GM19238 (cell line): ENCODE results near the gene PLA2G4E.

ENCODE experiments used
- DNase-seq: peaks from one replicate; pipeline ENCODE4 v3.0.0; 2011; ENCODE audit warnings: low spot score; ENCODE audit not compliant: insufficient read length

The PLA2G4E gene, protein sequence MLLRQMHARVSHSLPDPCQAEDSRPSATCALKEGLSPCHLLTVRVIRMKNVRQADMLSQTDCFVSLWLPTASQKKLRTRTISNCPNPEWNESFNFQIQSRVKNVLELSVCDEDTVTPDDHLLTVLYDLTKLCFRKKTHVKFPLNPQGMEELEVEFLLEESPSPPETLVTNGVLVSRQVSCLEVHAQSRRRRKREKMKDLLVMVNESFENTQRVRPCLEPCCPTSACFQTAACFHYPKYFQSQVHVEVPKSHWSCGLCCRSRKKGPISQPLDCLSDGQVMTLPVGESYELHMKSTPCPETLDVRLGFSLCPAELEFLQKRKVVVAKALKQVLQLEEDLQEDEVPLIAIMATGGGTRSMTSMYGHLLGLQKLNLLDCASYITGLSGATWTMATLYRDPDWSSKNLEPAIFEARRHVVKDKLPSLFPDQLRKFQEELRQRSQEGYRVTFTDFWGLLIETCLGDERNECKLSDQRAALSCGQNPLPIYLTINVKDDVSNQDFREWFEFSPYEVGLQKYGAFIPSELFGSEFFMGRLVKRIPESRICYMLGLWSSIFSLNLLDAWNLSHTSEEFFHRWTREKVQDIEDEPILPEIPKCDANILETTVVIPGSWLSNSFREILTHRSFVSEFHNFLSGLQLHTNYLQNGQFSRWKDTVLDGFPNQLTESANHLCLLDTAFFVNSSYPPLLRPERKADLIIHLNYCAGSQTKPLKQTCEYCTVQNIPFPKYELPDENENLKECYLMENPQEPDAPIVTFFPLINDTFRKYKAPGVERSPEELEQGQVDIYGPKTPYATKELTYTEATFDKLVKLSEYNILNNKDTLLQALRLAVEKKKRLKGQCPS

DNA sequence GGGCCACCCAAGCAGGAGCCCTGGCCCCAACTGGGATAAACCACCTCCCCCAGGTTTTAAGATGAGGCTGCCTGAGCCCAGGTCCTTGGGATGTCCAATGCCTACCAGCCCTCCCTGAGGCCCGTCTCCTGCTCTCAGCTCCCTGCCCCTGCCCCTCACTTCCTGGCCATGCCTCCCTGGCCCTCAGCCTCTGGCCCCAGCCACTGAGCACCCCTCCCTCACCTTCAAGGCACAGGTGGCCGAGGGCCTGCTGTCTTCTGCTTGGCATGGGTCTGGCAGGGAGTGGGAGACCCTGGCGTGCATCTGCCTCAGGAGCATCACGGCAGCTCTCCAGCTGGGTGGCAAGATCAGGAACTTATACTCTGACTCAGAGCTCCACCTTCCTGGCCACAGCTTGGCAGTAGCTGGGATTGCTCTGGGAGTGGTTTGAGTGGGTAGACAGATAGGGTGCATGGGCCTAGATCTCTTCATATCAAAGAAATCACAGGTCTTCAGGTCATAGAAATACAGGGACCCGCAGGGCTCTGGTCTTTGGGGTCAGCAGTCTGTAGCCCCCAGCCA lies at the start of gene PLA2G4E:
TSS of gene PLA2G4E (minus strand) at position 330 of the 561 bp plus-strand sequence. CDS start at position 318, 12 bp downstream.
- DNase-seq: no peak

DNA sequence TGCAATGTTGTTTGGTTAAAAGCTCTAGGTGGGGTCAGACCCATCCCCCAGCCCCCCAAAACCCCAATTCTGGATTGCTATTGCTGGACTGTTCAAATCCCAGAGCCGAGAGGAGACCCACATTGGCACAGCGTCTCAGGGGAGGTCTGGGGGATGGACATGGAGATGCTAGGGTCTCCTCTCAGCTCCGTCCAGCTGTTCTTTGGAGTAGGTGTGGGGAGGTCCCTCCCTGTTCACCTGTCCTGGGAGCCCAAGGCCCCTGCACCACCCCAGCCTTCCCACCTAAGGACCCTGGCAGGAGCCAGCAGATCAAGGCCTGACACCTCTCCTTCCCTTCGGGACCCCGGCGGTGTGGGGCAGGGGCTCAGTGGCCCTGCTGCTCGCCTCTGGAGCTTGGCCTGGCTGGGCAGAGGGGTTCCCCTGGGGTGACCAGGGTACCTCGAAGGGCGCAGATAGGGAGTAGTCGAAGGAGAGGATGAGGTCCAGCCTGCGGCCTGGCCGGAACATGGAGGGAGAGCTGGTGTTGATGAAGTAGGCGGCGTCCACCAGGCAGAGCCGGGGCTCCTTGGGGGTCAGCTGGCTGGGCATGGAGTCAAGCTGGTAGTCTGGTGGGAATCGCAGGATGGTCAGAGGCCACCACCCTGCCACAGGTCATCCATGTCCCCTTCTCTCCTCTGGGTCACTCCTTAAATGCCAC lies 49.6 kb upstream of the PLA2G4E start:
- no peak for DNase-seq

DNA sequence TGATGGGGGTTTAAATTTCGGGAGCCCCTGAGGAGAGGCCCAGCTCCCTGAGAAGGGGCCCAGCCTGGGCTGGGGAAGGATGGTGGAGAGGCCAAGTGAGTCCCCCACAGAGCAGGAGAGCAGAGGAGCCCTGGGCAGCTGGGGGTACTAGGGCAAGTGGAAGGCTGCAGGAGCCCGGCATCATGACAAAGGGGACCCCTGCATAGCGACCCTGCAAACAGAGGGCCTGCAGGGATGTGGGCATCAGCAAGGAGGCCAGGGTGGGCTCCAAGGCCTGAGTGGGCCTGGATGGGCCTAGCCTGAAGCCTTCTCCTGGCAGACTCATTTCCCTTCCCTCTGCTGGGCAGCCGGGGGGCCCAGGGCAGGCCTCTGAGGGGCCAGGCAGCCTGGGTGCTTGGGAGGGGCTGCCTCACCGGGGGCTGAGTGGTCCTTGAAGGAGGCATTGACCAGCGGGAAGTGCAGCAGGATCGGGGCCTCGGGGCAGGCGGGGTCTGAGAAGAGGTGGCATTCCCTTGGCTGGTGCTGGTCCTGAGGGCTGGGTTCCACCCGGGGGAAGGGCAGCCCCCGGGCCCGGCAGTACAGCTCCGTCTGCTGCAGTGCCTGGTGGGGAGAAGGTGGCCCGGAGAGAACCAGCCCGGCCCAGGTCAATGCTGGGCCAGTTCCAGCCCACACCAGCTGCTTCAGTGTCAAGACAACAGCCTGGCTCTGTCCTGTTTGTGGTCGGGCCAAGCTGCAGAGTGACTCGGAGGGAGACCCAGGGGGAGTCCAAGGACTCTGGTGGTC lies 48.8 kb upstream of the PLA2G4E start:
- no peak for DNase-seq

DNA sequence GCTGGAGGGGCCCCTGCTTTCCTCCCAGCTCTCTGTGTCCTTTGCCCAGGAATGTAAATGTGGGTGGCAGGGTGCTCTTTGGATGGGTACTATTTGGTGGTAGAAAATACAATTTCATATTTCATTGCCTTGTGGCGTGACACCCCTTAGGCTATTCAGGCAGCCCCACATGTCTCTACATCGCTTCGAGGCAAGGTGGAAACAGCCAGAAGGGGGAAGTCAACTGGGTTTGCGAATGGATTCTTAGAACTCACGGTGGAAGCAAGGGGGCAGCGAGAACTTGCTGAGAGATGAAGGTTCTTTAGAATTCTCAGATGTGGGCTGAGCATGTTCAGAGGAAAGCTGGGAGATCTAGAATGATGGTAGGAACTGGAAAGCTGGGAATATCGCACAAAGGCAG lies 48.2 kb upstream of the PLA2G4E start:
- DNase-seq: no peak

DNA sequence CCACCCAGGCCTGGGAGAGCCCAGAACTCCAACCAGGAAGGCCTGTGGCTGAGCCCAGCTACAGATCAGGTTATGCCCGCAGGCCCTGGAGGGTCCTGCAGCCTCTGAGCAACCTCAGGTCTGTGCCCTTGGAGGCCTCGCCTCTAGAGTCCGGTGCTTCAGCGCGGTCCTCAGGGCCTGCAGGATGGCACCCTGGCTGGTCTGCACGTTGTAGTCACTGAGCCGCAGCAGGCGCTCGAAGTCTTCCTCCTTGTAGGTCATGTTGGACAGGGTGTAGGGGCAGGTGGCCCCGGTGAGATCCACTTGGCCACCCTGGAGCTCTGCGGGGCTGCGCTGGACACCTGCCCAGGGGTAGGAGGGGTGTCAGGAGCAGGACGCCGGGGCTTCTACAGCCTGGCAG lies 47.8 kb upstream of the PLA2G4E start:
- DNase-seq: no peak

DNA sequence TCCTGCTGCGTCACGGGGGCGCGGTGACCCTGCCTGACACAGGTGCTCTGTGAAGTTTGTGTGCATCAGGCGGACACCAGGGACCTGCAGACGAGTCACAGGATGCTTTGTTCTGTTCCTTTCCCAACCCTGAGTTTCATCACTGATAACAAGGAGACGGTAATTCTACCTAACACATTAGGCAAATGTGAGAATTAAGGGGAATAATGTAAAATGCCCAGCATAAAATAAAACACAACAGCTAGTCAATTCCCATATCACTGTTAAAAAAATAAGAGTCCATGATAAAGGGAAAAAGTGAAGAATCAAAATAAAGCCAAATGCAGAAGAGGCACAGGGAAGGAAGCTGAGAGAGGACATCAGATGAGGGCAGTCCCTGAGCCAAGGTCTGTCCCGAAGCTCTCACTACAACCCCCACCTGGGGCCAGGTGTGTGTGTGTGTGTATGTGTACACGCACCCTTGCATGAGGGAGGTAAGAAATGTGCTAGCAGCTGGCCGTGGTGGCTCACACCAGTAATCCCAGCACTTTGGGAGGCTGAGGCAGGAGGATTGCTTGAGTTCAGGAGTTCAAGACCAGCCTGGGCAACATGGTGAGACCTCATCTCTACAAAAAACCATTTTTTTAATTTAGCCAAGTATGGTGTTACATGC lies 46.0 kb upstream of the PLA2G4E start:
- no peak for DNase-seq

DNA sequence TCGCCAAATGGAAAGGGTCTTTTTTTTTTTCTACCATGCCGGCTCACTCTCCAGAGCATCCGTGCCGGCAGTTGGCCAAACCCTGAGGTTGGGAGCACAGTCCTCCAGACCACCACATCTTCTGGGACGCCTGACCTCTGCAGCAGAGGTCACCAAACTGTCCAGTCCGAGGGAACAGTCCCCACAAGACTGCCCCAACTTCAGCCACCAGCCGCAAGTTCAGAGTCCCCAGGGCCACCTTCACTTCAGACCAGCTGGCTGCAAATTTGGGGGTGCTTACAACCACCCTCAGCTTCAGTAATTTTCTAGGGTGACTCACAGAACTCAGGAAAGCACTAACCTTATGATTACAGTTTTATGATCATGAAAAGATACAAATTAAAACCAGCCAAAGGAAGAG lies 44.6 kb upstream of the PLA2G4E start:
- DNase-seq: no peak

DNA sequence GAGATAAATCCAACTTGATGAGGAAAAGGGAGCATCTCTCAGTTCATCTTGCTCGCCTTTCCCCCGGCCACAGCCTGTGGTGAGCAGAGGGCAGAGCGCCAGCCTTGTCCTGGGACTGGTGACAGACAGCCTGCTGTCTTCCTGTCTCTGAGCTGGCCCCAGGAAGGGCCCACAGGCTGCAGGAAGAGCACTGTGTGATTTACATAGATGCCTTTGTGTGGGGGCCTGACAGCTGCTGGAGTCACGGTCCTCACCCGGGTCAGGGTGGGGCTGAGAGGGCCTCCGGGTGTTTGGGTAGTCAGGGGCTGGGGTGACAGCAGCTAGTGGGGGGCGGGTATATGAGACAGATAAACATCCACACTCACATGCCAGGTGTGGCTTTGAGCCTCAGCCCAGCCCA lies 44.2 kb upstream of the PLA2G4E start:
- DNase-seq: peak; percentile 32

DNA sequence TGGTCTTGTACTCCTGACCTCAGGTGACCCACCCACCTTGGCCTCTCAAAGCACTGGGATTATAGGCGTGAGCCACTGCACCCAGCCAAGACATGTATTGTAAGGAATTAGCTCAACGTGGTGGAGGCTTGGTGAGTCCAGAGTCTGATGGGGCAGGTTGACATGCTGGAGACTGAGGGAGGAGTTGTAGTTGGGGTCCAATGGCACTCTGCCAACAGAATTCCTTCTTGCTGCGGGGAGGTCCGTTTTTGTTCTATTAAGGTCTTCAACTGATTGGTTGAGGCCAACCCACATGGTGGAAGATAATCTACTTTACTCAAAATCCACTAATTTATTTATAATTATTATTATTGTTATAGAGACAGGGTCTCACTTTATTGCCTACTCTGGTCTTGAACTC lies 43.4 kb upstream of the PLA2G4E start:
- no peak for DNase-seq

DNA sequence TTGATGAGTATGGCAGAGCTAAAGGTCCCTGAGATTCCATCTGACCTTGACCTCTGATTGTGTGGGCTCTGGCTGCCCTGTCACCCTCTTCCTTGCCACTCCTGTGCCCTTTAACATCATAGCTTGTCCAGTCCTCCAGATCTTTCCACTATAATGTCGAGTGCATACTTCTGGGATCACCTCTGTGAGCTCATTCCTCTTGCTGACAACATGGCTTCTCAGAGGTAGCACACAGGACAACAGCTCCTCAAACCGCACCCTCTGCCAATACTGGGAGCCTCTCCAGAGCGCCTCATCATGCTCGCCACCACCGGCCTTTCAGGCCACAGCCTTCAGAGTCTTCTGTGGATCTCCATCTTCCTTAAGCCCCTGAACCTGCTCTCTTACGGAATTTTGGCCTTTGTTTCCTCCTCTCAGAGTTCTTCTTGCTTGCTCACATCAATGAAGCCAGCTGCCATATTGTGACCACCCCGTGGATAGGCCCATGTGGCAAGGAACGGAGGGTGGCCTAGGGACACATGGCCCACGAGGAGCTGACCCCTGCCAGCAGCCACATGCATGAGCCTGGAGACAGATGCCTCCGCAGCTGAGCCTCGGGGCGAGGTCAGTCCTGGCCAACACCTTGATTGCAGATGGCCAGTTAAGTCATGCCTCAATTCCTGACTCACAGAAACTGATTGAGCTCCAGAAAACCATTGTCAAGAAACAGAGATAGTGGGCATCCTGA lies 42.4 kb upstream of the PLA2G4E start:
- DNase-seq: no peak

DNA sequence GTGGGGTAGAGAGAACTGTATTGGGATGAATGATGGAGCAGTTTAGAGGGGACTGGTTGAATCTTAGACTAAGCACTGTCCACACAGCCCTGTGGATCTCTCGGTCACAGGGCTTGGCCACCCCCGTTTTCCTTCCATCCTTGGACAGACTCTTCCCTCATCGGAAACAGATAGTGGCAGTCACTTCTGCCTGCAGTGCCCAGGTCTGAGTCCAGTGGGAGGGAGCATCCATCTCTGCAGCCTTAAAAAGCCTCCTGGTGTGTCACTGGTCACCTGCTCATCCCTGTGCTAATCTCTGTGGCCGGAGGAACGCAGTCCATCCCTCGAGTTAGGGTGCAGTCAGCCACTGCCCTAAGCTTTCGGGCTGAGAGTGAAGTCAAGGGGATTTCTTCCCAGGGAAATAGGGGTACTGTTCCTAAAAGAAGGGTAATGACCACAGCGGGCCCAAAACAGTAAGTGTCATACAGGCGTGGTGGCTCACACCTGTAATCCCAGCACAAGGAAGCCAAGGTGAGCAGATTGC lies 41.5 kb upstream of the PLA2G4E start:
- no peak for DNase-seq

DNA sequence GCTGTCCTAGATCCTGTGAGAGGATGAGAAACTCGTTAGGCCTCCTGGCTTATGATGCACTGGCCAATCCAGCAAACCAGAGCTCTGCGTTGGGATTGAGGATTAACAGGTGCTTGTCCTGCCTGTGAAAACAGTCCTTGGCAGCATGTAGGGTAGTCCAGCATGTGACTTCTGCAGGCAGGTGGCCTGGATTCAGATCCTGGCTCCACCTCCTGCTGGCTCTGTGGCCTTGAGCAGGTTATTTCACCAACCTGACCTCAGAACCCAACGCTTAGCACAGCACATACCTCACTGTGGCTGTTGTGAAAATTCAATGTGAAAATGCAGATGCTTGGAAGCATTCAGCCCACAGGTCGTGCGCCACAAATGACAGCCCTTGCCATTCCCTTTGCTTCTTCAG lies 40.0 kb upstream of the PLA2G4E start:
- no peak for DNase-seq

DNA sequence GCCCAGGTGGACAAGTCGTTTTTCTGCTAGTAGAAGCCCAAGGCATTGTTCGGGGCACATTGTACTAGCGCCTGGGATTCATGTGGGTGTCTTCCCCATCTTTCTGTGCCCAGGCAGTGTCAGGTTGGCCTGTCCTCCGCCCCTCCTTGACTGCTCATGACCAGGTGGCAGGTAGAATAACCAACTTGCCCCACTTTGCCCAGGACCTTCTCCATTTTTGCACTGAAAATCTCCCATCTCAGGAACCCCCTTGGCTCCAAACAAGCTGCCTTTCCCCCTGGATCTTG lies 39.6 kb upstream of the PLA2G4E start:
- DNase-seq: no peak

DNA sequence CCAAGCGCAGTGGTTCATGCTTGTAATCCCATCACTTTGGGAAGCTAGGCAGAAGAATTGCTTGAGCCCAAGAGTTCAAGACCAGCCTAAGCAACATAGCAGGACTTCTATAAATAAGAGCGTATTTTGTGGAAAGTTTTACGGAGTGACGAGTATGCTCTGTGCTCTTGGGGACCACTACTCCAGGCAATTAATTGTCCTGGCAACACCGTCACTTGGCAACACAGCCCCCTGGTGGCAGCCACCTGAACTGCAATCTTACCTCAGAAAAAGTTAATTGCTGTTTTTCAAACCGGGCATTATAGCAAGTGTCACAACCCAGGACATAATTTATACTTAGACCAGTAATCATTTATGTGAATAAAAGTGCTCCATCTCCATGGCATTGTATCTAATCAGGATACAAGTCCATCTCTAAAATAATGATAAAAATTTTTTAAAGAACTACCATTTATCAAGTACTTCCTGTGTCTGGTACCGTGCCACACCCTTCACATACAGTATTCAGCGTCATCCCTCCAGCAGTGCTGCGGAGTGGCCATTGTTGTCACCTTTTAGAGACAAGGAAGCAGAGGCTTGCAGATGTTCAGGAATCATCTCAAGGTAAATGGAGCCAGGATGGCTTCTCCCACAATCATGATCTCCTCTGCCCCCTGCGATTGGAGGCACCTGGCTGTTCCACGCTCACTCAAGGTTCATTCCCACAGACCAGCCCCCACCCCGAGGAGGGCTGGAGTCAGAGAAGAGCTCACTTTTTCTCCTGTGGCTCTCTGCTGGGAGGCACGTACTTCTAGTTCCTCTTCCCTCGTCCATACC lies 39.0 kb upstream of the PLA2G4E start:
- peak; percentile 49 for DNase-seq

DNA sequence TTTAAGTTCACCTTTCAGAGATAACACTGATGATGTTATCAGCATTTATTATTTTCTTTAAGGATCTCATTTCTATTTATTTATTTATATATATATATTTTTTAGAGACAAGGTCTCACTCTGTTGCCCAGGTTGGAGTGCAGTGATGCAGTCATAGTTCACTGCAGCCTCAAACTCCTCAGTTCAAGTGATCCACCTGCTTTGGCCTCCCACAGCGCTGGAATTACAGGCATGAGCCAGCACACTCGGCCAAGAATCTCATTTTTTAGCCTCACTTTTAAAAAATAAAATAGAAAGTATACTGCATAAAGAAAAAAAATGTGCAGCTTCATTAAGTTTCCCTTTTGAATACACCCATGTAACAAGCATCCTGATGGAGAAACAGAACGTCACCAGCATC lies 37.9 kb upstream of the PLA2G4E start:
- DNase-seq: no peak

DNA sequence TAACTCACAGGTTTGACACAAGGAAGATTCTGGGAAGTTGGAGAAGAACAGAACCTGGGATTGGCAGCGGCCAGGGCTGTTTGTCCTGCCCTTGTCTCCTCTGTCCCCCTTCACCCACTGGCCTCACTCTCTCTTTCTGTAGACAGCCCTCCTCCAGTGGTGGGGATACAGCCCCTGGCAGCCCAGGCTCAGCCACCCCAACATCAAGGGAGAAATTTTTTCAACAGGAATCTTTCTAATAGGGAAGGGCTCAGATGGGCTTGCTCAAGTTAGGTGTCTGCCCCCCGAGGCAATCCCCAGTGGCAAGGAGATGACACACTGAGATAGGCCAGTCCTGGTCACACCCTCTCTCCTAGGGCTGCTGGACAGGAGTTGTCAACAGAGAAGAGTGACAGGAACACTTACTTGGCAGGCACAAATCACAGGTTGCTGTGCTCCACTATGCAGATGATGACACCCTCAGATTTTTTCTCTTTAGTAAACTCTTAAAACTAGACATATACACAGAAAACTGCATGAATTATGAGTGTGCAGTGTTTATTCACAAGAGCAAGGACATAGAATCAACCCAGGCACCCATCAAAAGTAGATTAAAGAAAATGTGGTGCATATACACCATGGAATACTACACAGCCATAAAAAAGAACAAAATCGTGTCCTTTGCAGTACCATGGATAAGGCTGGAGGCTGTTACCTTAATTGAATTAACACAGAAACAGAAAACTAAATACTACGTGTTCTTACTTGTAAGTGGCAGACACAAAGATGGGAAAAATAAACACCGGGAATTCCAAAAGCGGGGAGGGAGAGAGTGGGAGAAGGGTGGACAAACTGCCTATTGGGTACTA lies 37.2 kb upstream of the PLA2G4E start:
- DNase-seq: no peak

DNA sequence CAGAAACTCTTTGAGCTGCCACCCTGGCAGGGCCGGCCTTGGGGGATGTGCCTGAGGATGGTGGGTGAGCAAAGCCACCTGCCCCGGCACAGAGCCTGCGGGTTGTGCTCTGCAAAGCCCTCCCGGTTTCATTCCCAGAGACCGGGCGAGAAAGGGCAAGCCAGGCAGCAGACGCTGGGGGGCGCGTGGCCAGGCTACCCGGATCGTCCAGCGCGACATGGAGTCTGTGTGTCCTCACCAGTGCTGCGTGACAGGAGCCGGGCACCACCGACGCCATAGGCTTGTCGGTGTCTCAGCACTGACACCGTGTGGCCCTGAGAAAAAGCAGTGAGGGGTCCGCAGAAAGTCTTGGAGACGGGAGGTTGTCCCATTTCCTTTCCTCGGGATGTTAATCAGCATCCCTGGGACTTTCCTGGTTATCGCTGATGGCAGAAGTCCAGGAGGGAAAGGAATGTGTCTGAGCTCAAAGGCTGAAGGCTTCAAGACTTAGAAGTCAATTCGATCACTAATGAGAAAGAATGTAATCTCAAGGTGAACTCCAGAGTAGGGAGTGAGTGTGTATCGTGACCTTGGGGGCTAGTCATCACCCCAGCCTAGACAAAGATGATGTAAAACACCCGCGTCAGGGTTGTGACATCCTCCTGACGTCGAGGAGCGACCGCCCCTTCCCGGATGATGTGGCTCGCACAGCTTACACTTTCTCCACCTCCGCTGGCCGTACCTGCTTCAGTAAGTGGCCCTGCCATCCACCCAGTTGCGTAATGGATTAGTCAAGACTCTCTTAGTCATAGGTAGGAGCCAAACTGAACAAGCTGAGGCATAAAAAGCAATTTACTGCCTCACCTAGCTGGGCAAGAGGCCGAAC lies 36.3 kb upstream of the PLA2G4E start:
- DNase-seq: peak; percentile 56
